NK-92 (cell line): ENCODE measurements around the gene SLC22A1.
"Not testable (repeated sequence)": the region's sequence is repeated elsewhere in the genome, so short reads cannot be mapped to it uniquely, and the experiment has no call there.

Experiments
- DNase-seq: peaks from one replicate; lab custom pipeline; 2025; ENCODE audit not compliant: unreplicated experiment; lab: John Stamatoyannopoulos, UW

Gene SLC22A1

GRCh38 chr6:160121558-160121957 lies at the start of gene SLC22A1:
Gene SLC22A1 (plus strand): TSS chr6:160121815. CDS start chr6:160121936, 121 bp downstream.
- no peak for DNase-seq

DNA sequence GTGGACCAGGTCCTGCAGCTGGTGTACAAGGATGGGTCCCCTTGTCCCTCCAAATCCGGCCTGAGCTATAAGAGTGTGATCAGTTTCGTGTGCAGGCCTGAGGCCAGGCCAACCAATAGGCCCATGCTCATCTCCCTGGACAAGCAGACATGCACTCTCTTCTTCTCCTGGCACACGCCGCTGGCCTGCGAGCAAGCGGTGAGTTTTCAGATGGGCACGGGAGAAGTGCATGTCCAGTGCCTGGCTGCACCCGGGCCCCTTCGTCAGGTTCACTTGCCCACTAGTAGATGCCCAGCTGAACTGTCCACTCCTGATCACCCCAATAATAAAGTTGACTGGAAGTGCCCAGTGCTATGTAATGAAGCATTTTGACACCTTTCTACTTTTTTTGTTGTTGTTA lies 48.3 kb upstream of the SLC22A1 start:
- DNase-seq, result no peak

DNA sequence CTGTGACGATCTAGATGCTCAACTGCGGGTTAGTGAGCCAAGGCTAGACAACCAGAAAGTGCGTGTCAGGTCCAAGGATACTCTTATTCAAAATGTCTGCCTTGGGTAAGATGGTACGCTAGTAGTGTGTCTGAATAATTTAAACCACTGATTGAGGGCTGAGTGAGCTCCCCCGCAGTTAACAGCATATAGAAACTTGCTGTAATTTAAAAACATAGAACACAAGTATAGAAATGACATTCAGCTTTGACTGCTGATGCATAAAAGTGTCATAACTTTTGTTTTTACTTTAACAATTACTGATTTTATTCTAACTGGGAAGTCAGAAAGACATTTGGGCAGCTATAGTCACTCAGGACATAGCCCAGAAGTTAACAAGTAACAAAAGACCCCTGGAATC lies 45.6 kb upstream of the SLC22A1 start:
- DNase-seq, result no peak

DNA sequence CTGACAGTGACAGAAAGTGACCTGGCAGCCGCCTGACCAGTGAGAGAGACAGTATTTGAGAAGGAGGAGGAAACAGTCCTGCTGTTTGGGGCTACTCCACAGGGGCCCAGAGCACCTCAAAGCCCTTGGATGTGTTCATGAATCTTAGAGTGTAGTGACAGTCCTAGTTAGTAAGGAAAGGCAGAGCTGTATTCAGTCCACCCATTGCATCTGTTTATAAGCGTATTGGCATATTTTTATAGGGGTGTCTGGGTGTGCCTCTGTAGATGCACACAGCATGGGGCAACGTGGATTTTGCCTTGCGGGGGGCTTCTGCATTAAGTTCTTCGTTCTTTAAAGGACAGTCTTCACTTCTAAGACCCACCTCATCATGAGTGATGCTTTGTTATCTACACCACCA lies 44.6 kb upstream of the SLC22A1 start:
- DNase-seq, result no peak

DNA sequence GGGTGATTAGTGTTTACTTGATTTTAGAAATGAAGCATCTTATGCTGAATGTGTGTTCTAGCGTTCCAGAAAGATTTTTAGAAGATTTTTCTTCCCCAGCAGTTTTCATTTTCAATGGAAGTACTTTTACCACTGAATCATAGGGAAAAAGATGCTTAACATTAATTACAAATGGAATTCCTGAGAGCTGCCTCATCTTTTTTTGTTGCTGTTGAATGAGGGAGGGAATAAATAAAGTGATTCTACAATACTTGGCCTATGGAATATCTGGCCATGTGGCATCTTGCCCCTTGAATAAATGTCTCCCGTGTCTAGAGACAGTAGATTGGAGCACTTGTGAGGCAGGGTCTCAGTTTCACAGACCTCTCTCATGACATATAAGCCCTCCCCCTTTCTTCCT lies 44.1 kb upstream of the SLC22A1 start:
- no peak for DNase-seq

DNA sequence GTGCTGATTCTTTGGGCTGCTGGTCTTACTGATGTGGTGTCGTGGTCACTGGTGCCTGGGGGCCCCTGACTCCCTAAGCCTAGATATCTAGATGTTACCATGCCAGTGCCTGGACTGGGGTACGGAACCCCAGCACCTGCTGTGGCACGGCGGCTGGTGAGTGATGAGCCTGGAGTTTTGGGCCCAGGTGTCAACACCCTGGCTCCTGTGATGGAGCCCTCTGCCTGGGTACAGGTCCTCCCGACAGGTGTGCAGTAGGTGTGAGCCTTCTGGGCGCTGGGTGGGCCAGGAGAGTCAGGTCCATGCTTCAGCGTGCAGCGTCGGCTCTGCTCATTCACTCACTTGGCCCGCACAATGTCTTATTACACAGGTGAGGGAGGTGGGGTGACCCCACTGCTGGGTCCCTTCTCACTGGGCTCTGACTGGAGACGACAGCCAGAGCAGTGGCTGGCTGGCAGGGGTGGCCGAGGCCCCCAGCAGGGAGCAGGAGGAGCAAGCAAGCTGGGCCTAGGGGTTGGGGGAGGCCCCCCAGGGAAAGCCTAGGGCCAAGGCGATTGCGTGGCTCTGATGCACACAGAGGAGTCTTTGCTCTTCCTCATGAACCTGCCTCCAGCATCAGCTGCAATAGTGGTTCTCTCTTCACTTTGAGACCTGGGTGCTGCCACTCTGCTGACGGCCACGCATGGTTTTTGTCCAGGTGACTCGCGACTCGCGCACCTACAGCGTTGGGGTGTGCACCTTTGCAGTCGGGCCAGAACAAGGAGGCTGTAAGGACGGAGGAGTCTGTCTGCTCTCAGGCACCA lies 42.5 kb upstream of the SLC22A1 start:
- DNase-seq, result no peak

GRCh38 chr6:160079686-160080043 lies 42.0 kb upstream of the SLC22A1 start:
- DNase-seq, result no peak

DNA sequence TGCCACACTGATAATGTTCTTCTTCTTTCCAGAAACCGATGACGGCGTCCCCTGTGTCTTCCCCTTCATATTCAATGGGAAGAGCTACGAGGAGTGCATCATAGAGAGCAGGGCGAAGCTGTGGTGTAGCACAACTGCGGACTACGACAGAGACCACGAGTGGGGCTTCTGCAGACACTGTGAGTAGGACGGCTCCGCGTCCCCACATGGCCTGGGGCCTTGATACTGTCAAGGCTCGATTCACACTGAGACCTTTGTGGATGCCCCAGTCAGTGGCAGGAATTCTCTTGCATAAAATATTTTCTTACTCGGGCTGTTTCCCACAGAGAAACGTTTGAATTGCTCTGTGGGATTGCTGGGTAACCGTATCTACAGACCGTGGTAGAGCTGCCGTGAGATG lies 41.5 kb upstream of the SLC22A1 start:
- no peak for DNase-seq

DNA sequence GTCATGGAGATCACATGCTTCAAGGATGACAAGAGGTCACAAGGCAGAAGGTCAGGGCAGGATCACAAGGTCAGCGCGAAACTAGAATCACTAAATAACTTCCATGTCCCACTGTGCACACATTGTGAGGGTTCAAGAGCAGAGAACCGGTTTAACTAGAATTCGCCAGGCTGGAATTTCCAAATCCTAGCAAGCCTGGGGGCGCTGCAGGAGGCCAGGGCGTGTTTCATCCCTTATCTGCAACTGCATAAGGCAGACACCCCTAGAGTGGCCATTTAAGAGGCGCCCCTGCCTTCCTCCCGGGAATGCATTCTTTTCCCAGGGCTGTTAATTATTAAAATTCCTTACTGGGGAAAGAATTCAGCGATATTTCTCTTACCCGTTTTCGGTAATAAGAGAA lies 40.2 kb upstream of the SLC22A1 start:
- no peak for DNase-seq

- no peak for DNase-seq
Measured at GRCh38 chr6:160082627-160083026, 39.0 kb upstream of the SLC22A1 start.

GRCh38 chr6:160084198-160084776 lies 37.3 kb upstream of the SLC22A1 start:
- no peak for DNase-seq

GRCh38 chr6:160085226-160085625 lies 36.4 kb upstream of the SLC22A1 start:
- no peak for DNase-seq

GRCh38 chr6:160085713-160086505 lies 35.7 kb upstream of the SLC22A1 start:
- no peak for DNase-seq

- no peak for DNase-seq
Measured at GRCh38 chr6:160086754-160087153, 34.9 kb upstream of the SLC22A1 start.

GRCh38 chr6:160088069-160088783 lies 33.4 kb upstream of the SLC22A1 start:
- DNase-seq, result no peak

DNA sequence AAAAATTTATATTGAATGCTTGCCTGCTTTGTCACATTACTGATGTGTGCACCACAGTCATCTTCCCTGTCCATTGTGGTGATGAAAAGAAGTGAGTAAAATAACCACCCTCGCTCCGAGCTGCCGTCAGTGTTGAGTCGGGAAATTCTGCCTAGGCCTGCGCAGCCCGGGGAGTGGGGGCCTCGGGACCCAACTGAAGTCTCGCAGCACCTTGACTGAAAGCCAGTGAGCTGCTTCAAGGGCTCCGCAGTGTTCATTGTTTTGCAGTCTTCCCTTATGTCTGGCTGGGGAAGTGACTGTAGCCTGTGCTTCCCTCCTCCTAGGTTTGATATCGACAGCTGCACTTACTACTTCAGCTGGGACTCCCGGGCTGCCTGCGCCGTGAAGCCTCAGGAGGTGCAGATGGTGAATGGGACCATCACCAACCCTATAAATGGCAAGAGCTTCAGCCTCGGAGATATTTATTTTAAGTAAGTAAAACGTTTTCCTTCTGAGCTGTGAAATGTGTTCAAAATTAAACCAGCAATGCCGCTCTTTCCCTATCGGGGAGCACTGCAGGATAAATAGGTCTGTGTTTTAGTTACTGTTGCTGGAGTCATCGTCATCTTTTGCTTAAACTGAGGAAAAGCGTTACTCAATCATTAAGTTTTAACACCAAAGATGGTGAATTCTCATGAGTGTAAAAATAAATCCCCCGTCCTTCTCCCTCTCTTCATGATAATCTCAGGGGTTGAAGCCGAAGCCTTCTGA lies 32.7 kb upstream of the SLC22A1 start:
- DNase-seq, result no peak

DNA sequence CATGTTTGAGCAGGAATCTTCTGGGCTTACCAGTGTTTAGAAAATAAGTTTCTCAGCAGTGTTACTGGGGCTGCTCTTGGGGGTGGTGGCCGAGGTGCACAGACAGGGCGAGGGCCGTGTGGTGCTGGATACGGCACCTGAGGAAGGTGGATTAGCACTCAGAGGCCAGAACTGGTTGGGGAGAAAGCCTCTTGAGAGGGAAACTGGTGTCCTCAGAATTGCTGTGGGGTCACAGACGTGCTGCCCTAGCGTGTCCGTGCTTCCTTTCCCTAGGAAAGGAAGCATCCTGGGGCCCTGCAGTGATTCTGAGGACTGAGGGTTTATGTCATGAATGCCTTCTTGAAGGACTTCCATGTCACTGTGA lies 32.1 kb upstream of the SLC22A1 start:
- no peak for DNase-seq

- DNase-seq, result not testable (repeated sequence)
Measured at GRCh38 chr6:160090442-160091239, 31.0 kb upstream of the SLC22A1 start.

GRCh38 chr6:160092176-160092575 lies 29.4 kb upstream of the SLC22A1 start:
- not testable (repeated sequence) for DNase-seq

GRCh38 chr6:160092602-160093001 lies 29.0 kb upstream of the SLC22A1 start:
- DNase-seq, result no peak
